NCI-H446 treated with DMSO at 0.1 percent for 48 hours (cell line): ENCODE results near the gene GPBAR1.

Experiments
- DNase-seq: peaks from one replicate; lab custom pipeline; 2025; lab: John Stamatoyannopoulos, UW

Gene GPBAR1

DNA sequence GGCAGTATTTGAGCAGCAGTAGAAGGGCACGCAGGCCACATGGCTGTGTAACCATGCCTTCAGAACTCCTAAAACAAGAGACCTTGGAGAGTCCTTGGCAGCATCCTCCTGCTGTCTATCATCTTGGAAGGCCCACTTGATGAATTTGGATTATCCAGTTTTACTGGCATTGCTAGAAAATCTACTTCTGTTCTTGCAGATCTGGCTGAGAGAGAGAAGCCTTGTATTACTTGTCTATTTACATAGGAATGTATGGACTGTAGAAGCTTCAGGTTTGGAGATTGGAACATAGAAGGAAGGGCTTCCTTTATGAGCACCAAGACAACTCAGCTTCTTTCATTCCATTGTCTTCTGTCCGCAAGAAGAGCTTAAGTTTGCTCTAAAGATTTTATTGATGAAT, 16.1 kb upstream of the GPBAR1 start:
- no peak for DNase-seq

DNA sequence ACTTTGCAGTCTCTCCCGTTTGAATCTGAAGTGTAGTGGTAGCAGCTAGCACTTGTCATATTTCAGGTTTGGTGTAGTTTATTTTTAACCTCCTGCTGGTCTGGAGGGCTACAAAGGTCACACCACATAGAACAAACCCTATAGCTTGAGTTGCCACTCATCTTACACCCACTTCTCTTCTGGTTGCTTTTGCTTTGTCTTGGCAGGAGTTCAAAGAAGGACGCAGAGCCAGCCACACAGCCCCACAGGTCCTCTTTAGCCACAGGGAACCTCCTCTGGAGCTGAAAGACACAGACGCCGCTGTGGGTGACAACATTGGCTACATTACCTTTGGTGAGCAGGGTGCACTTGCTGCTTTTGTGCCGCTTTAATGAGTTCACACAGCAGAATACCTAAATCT, 15.6 kb upstream of the GPBAR1 start:
- no peak for DNase-seq

DNA sequence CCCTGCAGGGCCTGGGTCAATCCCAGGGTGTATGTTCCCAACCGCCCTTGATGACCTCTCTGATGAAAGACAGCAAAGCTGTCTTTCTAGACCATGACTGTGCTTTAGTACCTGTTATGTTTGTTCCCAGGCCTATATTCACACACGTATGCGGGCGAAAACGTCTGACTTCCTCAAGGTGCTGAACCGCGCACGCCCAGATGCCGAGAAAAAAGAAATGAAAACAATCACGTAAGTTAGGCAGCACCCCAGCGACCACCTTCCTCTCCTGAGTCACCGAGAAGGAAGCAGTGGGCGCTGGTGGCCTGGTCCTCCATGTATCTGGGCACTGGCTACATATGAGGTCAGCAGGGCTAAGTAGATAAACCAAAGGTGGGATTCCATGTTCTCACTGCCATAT, 11.1 kb upstream of the GPBAR1 start:
- no peak for DNase-seq

DNA sequence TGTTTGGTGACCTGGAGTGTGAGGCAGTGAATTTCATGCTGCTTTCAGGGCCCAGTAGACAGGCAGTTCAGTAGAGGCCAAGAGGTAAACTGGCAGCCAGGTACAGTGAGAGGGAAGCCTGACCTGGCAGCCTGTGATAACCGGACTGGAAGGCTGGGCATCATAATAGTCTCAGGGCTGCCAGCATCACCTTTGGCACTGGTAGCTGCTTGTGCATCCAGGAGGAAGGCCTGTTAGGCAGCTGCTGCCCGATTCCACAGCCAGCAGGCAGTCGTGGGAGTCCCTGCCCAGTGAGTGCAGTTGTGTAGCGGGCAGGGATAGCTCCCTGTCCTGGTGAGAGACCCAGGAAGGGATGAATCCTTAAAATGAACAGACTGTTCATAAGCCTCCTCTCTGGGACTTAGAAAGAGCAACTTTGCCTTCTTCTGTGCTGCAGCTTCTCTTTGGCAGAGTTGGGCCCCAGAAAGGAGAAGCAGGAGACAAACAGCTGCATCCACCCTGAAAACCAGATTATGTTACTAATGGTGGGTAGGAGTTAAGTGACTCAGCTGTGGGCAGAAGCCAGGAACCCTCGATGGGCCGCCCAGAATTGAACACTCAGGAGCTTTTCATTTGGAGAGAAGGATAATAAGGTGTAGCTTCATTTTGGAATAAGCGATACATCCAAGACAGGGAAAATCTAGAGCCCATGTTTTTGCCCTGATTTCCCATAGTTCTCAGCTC, 8.1 kb upstream of the GPBAR1 start:
- DNase-seq = no peak

DNA sequence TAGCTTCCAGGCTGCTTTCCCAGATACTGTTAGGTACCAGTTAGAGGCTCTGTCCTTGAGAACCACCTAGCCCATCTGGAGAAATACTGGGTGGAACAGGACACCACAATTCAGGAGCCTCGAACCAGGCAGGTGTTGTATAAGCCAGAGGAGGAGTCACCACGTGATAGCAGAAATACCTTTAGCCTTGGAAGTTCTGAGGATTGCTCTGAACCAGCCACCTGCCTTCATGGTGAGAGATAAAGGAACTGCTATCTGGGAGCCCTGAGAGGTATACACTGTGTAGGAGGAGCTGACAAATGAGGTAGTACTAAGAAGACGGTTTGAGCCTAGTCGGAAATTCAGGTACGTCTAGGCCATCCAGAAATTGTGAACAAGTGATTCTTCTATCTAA, 7.6 kb upstream of the GPBAR1 start:
- DNase-seq = no peak

DNA sequence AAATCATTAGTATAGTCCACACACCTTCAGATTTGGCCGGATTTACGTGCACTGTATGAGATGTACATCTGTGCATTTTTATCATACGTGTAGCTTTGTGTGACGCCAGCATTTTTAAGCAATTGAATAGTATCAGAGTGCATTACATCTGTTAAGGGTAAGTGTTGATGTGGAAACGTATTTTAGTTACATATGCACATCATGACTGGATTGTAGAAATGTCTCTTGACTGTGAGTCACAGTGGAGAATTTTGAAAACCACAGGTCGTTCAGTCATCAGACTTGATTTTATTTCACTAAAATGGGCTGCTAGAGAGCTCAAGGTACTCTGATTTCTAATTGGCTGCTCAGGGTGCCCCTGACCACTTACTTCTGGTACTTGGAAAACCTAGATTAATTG, 5.4 kb upstream of the GPBAR1 start:
- no peak for DNase-seq

DNA sequence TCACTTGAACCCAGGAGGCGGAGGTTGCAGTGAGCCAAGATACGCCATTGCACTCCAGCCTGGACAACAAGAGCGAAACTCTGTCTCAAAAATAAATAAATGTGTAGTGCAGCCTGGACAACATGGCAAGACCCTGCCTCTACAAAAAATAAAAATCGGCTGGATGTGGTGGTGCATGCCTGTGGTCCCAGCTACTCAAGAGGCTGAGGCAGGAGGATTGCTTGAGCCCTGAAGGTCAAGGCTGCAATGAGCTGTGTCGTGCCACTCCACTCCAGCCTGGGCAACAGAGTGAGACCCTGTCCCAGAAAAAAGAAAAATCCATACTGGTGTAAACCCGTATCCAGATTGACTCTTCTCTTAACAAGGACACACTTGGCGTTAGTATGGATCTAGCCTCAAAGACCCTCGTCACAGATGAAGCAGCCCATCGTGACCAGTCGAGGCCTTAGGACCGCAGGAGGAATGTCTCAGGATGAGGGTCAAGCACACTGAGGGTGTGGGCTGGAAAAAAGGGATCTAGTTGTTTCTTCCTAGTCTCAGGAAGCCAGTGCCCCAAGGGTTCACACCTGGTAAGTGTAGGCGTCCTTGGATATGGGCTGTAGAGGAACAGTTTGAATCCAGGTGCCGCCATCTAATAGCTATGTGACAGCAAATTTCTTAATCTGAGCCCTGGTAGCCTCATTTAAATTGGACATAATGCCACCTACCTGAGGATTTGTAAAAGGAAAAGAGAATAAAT, 4.0 kb upstream of the GPBAR1 start:
- DNase-seq = no peak

DNA sequence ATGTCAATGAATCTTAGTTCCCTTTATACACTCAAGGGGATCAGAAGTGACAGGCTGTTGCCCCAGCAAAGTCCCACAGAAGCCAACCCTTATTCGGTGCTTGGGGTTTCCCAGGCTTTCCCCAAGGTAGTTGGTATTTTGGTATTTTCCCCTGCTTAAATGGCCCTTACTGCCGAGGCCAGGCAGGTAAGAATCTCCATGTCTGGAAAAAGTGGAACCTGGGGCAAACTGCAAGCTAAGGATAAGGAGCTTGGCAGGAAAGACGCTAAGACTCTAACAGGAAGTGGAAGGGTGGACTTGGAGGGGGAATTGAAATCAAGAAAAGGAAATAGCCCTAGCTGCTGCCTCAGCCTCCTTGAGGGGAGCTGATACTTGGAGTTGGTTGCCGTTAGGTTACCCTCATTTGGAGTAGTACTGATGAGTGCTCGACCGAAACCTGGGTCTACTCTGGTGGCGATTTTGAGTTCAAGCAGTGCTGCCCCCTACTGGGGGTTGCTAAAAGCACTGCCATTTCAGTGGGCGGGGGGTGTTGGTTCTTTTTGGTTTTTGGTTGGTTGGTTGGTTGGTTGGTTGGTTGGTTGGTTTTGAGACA, 3.3 kb upstream of the GPBAR1 start:
- no peak for DNase-seq

DNA sequence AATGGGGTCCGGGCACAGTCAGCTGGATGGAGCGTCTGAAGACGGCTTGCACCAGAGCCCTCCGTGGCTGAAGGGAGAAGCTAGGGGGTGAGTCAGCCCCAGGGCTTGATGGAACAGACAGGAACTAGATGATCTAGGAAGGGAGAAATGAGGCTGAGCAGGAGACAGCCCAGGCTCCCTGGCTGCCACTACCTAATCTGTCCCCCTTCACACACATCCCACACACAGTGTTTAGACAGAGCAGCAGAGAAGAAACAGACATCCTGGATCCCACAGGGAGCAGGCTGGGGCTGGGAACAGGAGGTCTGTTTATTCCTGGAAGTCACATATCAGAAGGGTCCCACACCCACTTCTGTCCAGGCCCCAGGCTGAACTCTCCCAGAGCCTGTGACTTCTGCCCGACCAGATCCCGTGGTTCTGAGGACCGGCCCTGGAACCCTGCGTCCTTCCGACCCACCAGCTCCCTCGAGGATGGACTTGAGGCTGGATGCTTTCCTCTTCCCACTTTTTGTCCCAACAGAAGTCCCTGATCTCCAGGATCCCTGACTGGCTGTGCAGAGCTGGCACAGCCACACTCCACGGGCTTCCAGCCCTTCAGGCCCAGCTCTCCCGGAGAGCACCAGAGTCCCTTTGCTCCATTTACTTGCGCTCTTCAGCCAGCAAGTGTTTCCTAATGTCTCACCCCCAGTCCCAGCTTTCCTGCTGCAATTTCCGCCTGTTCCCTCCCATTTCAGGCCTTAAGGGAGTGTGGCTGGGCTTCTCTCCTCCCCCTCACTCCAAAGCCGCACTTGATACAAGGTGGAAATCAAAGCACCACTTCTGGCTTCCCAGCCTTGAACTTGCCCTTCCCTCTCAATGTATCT, 1.5 kb upstream of the GPBAR1 start:
- DNase-seq = no peak

DNA sequence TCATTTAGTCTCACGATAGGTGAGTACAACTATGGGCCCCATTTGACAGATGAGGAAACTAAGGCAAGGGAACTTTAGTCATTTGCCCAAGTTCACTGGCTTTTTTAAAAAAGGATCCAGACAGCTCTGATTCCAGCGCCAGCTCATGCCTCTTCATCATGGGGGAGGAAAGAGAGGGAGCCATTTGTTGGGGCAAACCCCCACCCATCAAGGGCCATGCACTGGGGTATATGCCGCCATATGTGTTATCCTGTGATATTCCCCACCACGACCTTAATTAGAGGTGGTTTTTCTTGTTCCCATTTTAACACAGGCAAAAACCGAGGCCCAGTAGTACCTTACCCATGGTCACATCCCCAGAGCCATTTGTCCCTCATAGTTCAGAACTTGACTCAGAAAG, 649 bp upstream of the GPBAR1 start:
- no peak for DNase-seq

DNA sequence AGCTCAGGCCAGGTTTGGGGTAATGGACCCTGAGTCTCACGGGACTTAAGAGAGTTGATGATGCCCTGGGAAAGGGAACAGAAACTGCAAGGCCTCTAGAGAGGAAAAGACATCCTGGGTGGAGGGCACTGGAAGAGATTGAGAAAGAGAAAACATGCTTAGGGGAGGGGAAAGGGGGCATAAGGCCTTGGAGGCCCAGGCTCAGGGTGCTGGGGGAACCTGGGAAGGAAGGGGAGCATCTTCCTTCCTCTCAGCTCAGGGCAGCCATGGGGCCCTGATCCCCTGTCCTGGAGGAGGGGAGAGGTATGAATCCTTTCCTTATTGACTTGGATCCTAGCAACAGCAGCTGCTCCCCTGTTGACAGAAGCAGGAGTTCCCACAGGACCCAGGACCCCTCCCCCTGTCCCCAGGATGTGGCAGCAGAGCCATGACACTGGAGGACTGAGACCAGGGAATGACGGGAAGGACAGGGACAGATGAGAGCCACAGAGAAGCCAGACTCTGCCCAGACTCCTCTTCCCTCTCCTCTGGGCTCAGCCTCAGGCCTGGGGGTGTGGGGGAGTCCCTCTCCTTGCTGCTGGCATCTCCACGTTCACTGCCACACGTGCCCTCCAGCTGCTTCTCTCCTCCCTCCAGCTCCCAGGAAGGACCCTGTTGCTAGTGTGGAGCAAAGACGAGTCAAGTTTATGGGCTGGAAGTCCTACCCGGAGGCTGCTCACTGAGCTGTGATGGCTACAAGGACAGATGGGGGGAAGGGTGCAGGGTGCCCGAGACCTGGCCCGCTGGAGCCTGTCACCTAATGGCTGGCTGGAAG, 815 bp downstream of the GPBAR1 start:
- DNase-seq = no peak

DNA sequence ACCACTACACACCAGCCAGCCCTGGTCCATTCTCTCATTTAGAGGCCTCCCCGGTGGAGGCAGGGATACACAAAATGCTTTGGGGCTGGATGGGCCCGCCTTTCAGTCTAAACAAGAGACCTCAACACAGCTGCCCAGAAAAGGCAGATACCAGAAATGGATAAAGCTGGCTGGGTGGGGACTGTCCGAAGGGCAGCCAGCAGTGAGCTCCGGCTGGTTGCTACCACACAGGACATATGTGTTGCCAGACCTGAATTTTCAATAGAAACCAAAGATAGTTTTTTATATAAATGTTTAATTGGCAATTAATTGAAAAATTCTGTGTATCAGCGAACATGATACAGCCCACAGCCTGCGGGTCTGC, 1.4 kb downstream of the GPBAR1 start:
- DNase-seq = no peak

DNA sequence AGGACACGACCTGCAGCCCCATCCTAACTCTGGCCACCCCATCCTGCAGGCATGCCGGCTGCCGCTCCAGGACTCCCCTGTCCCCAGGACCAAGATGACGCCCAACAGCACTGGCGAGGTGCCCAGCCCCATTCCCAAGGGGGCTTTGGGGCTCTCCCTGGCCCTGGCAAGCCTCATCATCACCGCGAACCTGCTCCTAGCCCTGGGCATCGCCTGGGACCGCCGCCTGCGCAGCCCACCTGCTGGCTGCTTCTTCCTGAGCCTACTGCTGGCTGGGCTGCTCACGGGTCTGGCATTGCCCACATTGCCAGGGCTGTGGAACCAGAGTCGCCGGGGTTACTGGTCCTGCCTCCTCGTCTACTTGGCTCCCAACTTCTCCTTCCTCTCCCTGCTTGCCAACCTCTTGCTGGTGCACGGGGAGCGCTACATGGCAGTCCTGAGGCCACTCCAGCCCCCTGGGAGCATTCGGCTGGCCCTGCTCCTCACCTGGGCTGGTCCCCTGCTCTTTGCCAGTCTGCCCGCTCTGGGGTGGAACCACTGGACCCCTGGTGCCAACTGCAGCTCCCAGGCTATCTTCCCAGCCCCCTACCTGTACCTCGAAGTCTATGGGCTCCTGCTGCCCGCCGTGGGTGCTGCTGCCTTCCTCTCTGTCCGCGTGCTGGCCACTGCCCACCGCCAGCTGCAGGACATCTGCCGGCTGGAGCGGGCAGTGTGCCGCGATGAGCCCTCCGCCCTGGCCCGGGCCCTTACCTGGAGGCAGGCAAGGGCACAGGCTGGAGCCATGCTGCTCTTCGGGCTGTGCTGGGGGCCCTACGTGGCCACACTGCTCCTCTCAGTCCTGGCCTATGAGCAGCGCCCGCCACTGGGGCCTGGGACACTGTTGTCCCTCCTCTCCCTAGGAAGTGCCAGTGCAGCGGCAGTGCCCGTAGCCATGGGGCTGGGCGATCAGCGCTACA, 2.1 kb downstream of the GPBAR1 start:
- DNase-seq = no peak

DNA sequence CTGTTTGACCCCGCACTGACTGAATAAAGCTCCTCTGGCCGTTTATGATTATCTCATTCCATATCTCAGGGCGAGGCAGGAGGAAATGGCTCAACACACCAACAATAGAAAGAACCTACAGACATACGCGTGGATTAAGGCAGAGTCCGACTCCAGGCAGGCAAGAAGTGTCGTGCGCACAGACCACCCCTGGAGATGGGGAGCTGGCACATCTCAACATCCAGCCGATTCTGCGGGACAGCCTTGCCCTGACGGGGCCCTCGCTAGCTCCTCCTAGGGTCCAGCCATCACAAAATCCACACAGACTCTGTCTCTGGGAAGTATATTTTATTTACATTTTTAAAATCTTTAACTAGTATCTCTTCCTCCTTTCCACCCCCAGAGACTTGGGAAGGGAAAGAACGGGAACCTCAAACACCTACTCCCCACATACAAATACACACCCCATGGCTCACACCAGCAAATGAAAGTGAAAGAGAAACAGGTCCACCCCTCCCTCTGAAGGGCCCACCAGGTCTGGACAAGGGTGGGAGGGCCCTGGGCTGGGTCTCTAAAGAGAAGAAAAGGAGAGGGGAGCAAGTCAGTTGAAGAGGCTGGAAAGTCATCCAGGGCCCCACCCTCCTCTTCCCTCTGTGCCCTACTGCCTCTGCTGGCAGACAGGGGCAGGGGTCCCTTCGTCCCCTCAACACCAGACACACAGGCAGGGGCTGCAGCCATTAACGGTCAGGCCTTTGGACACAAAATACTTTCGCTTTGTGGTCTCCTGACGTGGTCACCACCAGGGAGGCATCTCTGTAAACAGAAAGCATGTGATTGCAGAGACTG, 3.2 kb downstream of the GPBAR1 start:
- DNase-seq = no peak

DNA sequence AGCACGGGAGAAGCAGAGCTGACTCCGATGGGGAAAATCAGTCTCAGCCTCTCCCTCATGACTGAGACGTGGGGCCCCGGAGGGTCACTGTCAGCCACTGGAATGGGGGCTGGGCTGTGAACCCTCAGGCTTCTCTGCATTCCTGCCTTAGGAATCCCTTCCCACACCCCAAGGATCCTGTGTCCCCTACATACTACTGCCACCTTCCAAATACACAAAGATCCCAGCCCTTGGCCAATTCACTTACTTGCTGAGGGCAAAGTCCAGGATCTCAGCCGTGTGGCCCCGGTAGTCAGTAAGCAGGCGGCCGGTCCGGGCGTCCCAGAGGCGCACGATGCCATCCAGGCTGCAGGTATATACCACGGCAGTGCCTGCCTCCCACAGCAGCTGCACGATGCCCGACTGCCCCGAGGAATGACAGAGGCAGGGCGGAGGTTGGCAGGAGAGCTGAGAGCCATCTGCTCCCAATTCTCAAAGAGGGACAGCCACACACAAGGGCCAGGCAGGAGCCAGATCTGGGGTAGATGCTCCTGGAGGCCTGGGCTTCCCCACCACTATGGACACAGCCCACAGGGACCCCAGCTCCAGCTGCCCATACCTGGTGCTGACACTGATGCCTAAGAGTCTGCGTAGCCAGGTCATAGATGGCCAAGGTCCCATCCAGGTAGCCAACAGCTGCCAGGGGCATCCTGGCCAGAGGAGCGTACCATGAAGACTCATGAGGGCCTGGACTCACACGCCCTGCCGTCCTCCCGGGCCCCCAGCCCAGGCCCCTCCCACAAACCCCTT, 4.2 kb downstream of the GPBAR1 start:
- no peak for DNase-seq

DNA sequence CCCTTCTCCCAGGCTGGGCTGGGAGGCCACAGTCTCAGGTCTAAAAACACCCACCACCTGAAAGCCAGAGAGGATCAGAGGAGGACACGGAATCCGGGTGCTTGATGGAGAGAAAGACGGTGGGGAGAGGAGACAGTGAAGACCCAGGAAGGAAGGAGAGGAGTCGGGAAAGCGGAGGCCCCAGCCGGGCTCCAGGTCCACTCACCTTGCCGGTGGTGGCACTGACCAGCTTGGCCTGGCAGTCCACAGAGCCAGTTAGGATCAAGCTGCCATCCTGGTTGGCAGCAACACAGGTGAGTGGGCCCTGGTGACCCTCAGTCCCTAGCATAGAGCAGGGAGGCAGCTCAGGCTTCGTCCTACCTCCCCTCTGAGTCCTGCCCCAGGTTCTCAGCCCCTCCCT, 4.8 kb downstream of the GPBAR1 start:
- DNase-seq = no peak

DNA sequence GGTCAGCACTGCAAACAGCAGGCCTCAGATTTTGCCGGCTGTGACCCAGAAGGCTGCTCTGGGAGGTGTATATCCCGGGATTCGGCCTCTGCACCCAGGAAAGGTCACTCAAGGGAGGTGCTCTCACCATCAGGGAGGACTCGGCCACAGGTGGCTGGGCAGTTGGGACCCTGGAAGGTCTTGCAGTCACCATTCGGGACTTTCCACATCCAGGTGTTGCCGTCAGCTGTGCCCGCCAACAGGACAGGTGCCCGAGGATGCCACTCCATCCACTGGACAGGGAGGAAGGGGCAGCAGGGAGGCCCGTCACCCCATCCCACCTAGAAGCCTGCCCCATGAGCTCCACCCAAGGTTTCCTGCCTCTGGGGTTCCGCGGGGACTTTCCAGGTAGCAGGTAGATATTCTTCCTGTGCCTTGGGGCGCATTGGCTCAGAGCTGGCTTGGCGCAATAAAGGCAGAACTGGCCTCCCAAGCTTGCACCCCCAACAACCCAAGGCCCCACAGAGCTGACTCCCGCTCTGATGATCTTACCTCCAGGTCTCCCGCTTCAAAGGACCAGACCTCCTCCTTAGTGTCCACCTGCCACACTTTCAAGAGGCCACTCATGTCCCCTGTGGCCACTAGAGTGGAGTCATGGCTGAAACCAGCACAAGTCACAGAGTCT, 5.6 kb downstream of the GPBAR1 start:
- DNase-seq = no peak

DNA sequence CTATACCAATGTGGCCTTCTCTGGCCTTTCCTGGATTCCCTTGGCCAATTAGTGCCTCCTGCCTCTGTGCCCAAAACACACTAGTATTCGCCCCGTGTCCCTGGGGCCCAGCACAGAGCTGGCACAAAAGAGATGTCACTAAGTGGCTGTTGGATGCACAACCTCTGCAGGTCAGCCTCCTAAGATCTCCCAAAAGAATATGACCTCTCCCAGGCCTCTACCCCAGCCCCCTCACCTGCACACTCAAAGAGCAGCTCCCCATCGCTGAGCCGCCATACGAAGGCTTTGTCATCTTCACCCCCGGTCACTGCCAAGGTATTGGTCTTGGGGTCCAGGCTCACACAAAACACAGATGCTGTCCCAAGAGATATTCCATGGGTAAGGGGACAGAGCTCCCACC, 6.4 kb downstream of the GPBAR1 start:
- no peak for DNase-seq
